Neuronal stem cell (in vitro differentiated cells): Measurements from ENCODE around the gene NR2C1.

Source experiments
- DNase-seq: peaks from one replicate; pipeline ENCODE4 v3.0.0-alpha.2; 2013; ENCODE audit warnings: low spot score
- H2AFZ ChIP-seq: one replicate; pipeline ENCODE4 v1.6.1; 2013; ENCODE audit warnings: mild to moderate bottlenecking, low read length, inconsistent platforms
- H2AK5ac ChIP-seq: 2 replicates; pipeline ENCODE4 v1.6.1; 2013; ENCODE audit warnings: low read depth, mild to moderate bottlenecking, inconsistent platforms, low read length, moderate library complexity, mixed read lengths
- H2BK120ac ChIP-seq: 2 replicates; pipeline ENCODE4 v1.6.1; 2013; ENCODE audit warnings: low read depth, mild to moderate bottlenecking, inconsistent platforms, low read length, moderate library complexity, mixed read lengths
- H2BK12ac ChIP-seq: one replicate; pipeline ENCODE4 v1.6.1; 2013; ENCODE audit warnings: low read length, inconsistent platforms
- H2BK15ac ChIP-seq: 2 replicates; pipeline ENCODE4 v1.6.1; 2013; ENCODE audit warnings: mild to moderate bottlenecking, low read length, inconsistent platforms, mixed read lengths
- H2BK5ac ChIP-seq: one replicate; pipeline ENCODE4 v1.6.1; 2013; ENCODE audit warnings: inconsistent platforms, mild to moderate bottlenecking, low read length, moderate library complexity
- H3K14ac ChIP-seq: one replicate; pipeline ENCODE4 v1.6.1; 2013; ENCODE audit warnings: low read length, inconsistent platforms
- H3K18ac ChIP-seq: 2 replicates; pipeline ENCODE4 v1.6.1; 2013; ENCODE audit warnings: low read length, inconsistent platforms
- H3K23ac ChIP-seq: 2 replicates; pipeline ENCODE4 v1.6.1; 2013; ENCODE audit warnings: low read depth, mild to moderate bottlenecking, mixed read lengths, low read length, inconsistent platforms; ENCODE audit not compliant: poor library complexity
- H3K27ac ChIP-seq: replicated peaks from 3 replicates; pipeline ENCODE4 v1.5.1; 2013; ENCODE audit warnings: low read length, inconsistent platforms
- H3K27me3 ChIP-seq, 3 experiments: 2 replicates each; pipeline ENCODE4 v1.6.1; 2013; ENCODE audit warnings: low read length in 3 of 3, mild to moderate bottlenecking in 2 of 3, inconsistent platforms in 1 of 3, low read depth in 1 of 3, mixed read lengths in 1 of 3, moderate library complexity in 1 of 3; ENCODE audit not compliant: control insufficient read depth in 3 of 3, insufficient read depth in 3 of 3
- H3K36me3 ChIP-seq, 2 donors: replicated peaks in 1 of 2; 2 replicates each; pipeline ENCODE4 v1.6.1; 2013; ENCODE audit warnings: low read length in 2 of 2; ENCODE audit not compliant: control insufficient read depth in 2 of 2, insufficient read depth in 2 of 2
- H3K4ac ChIP-seq: 2 replicates; pipeline ENCODE4 v1.6.1; 2013; ENCODE audit warnings: inconsistent platforms, mild to moderate bottlenecking, low read length, moderate library complexity
- H3K4me1 ChIP-seq, 2 donors: 1 replicate in 1 of 2; 2 replicates in 1 of 2; pipeline ENCODE4 v1.6.1; 2013; ENCODE audit warnings: low read length in 2 of 2, low read depth in 1 of 2; ENCODE audit not compliant: control insufficient read depth in 2 of 2, insufficient read depth in 1 of 2
- H3K4me2 ChIP-seq: one replicate; pipeline ENCODE4 v1.6.1; 2013; ENCODE audit warnings: mild to moderate bottlenecking, low read length, inconsistent platforms; ENCODE audit not compliant: insufficient read depth, poor library complexity, severe bottlenecking
- H3K4me3 ChIP-seq, 2 donors: 2 replicates each; pipeline ENCODE4 v1.5.1; 2013; ENCODE audit warnings: low read length in 2 of 2, mild to moderate bottlenecking in 2 of 2, inconsistent platforms in 1 of 2, moderate library complexity in 1 of 2
- H3K79me1 ChIP-seq: one replicate; pipeline ENCODE4 v1.6.1; 2013; ENCODE audit warnings: low read depth, mild to moderate bottlenecking, inconsistent platforms, low read length, moderate library complexity
- H3K9ac ChIP-seq: one replicate; pipeline ENCODE4 v1.6.1; 2013; ENCODE audit warnings: mild to moderate bottlenecking, low read depth, low read length, inconsistent platforms; ENCODE audit not compliant: poor library complexity
- H3K9me3 ChIP-seq, 2 donors: replicated peaks in 1 of 2; 2 replicates each; pipeline versions ENCODE3 to v1.6.1; 2013; ENCODE audit warnings: low read length in 2 of 2, mild to moderate bottlenecking in 2 of 2, inconsistent platforms in 1 of 2, low read depth in 1 of 2, mixed read lengths in 1 of 2, moderate library complexity in 1 of 2; ENCODE audit not compliant: control insufficient read depth in 2 of 2, insufficient read depth in 1 of 2
- H4K8ac ChIP-seq: one replicate; pipeline ENCODE4 v1.6.1; 2013; ENCODE audit warnings: low read depth, mild to moderate bottlenecking, inconsistent platforms, low read length, moderate library complexity
- H4K91ac ChIP-seq: one replicate; pipeline ENCODE4 v1.6.1; 2013; ENCODE audit warnings: low read length, low read depth, mild to moderate bottlenecking, inconsistent platforms; ENCODE audit not compliant: poor library complexity
- WGBS, 2 donors: extraction: QIAGEN DNeasy Blood & Tissue Kit; methylation state at CpG; one replicate each; pipeline ENCODE4 v1.1.7; 2013; ENCODE audit warnings: missing lambda C conversion rate in 2 of 2, mixed read lengths in 1 of 2; ENCODE audit not compliant: insufficient read length in 2 of 2, insufficient replicate concordance in 1 of 2; ENCODE audit errors: extremely low coverage in 2 of 2; 5-methylcytosine and 5-hydroxymethylcytosine counted together

NR2C1 gene

GRCh38 chr12:95116773-95117172, 43.4 kb upstream of the NR2C1 start:
- no CpG with 5 or more reads among the region's 3 CpGs for WGBS, 2 donors
- H3K9ac ChIP-seq = no peak overlapping the region
- H3K23ac ChIP-seq = no peak overlapping the region
- H2BK12ac ChIP-seq = no peak overlapping the region
- peaks cover 3 to 48% of the 10 kb centered on the region in 2 donors for H3K36me3 ChIP-seq
- H2BK120ac ChIP-seq = no peak overlapping the region
- no peaks in the 10 kb centered on the region for H3K79me1 ChIP-seq
- no peak overlapping the region for H3K27ac ChIP-seq
- peaks cover 0 to 12% of the 10 kb centered on the region in 2 donors for H3K9me3 ChIP-seq
- DNase-seq = no peak
- no peak overlapping the region for H2BK15ac ChIP-seq
- H4K8ac ChIP-seq = no peak overlapping the region
- H3K4me1 ChIP-seq = no peaks in the 10 kb centered on the region
- H2BK5ac ChIP-seq = no peak overlapping the region
- H3K14ac ChIP-seq = no peak overlapping the region
- no peak overlapping the region for H2AK5ac ChIP-seq
- H2AFZ ChIP-seq = no peak overlapping the region
- no peak overlapping the region for H3K18ac ChIP-seq
- no peak overlapping the region for H3K4me2 ChIP-seq
- H3K27me3 ChIP-seq = no peaks in the 10 kb centered on the region
- H4K91ac ChIP-seq = no peak overlapping the region
- H3K4me3 ChIP-seq = no peak overlapping the region
- H3K4ac ChIP-seq = no peak overlapping the region

GRCh38 chr12:95116341-95116740, 42.9 kb upstream of the NR2C1 start:
- no peak overlapping the region for H2BK5ac ChIP-seq
- no CpG with 5 or more reads among the region's 4 CpGs for WGBS, 2 donors
- no peak for DNase-seq

GRCh38 chr12:95115641-95116040, 42.2 kb upstream of the NR2C1 start:
- Histone ChIP-seq H3K27me3 (no peaks in the 10 kb centered on the region), H2BK120ac (no peak overlapping the region), H4K91ac (no peak overlapping the region), H2BK15ac (no peak overlapping the region), H3K9ac (no peak overlapping the region), H3K4me3 (no peak overlapping the region), H3K4me2 (no peak overlapping the region), H2BK5ac (no peak overlapping the region), H3K4ac (no peak overlapping the region), H3K23ac (no peak overlapping the region), H3K9me3 (peaks cover 0 to 12% of the 10 kb centered on the region in 2 donors), H3K36me3 (peaks cover 6 to 59% of the 10 kb centered on the region in 2 donors), H2BK12ac (no peak overlapping the region), H3K18ac (no peak overlapping the region), H4K8ac (no peak overlapping the region), H3K27ac (no peak overlapping the region), H2AFZ (no peak overlapping the region), H3K14ac (no peak overlapping the region), H2AK5ac (no peak overlapping the region), H3K79me1 (no peaks in the 10 kb centered on the region), H3K4me1 (no peaks in the 10 kb centered on the region)
- WGBS, 2 donors = no CpG with 5 or more reads among the region's 7 CpGs
- DNase-seq = no peak

More at GRCh38 chr12:95116341-95116740, 42.9 kb upstream of the NR2C1 start:
- Histone ChIP-seq H3K27me3 (no peaks in the 10 kb centered on the region), H4K91ac (no peak overlapping the region), H3K18ac (no peak overlapping the region), H3K79me1 (no peaks in the 10 kb centered on the region), H3K36me3 (peaks cover 3 to 52% of the 10 kb centered on the region in 2 donors), H2BK12ac (no peak overlapping the region), H3K27ac (no peak overlapping the region), H4K8ac (no peak overlapping the region), H2AFZ (no peak overlapping the region), H3K4ac (no peak overlapping the region), H3K9me3 (peaks cover 0 to 12% of the 10 kb centered on the region in 2 donors), H3K4me3 (no peak overlapping the region), H3K4me1 (no peaks in the 10 kb centered on the region), H3K4me2 (no peak overlapping the region), H3K14ac (no peak overlapping the region), H3K9ac (no peak overlapping the region), H2BK120ac (no peak overlapping the region), H2BK15ac (no peak overlapping the region), H2AK5ac (no peak overlapping the region), H3K23ac (no peak overlapping the region)

GRCh38 chr12:95114766-95115405, 41.5 kb upstream of the NR2C1 start:
- WGBS, 2 donors = no CpG with 5 or more reads among the region's 3 CpGs
- H3K4ac ChIP-seq = no peak overlapping the region
- no peak for DNase-seq
- H3K4me3 ChIP-seq = no peak overlapping the region
- H3K9ac ChIP-seq = no peak overlapping the region
- no peak overlapping the region for H3K27ac ChIP-seq
- H2AK5ac ChIP-seq = no peak overlapping the region
- no peak overlapping the region for H4K91ac ChIP-seq
- H3K4me1 ChIP-seq = no peaks in the 10 kb centered on the region
- no peak overlapping the region for H3K23ac ChIP-seq
- H3K9me3 ChIP-seq = peaks cover 0 to 12% of the 10 kb centered on the region in 2 donors
- H3K4me2 ChIP-seq = no peak overlapping the region
- no peak overlapping the region for H2BK120ac ChIP-seq
- H3K27me3 ChIP-seq = no peaks in the 10 kb centered on the region
- no peak overlapping the region for H3K18ac ChIP-seq
- no peak overlapping the region for H2BK15ac ChIP-seq
- H2AFZ ChIP-seq = no peak overlapping the region
- no peak overlapping the region for H4K8ac ChIP-seq
- H3K79me1 ChIP-seq = no peaks in the 10 kb centered on the region
- no peak overlapping the region for H2BK12ac ChIP-seq
- H3K36me3 ChIP-seq = peaks cover 8 to 64% of the 10 kb centered on the region in 2 donors
- H3K14ac ChIP-seq = no peak overlapping the region
- no peak overlapping the region for H2BK5ac ChIP-seq
